HUES6 (cell line): ENCODE measurements around the gene FBP1.

Experiments
- H3K27ac ChIP-seq: 2 replicates; pipeline ENCODE4 v1.7.0; 2013; ENCODE audit warnings: low read depth, mild to moderate bottlenecking, low read length, inconsistent platforms
- H3K27me3 ChIP-seq: 2 replicates; pipeline ENCODE4 v1.6.1; 2013; ENCODE audit warnings: low read length; ENCODE audit not compliant: control insufficient read depth, insufficient read depth
- H3K36me3 ChIP-seq: 2 replicates; pipeline ENCODE4 v1.6.1; 2013; ENCODE audit warnings: low read length; ENCODE audit not compliant: control insufficient read depth, insufficient read depth
- H3K4me1 ChIP-seq: 2 replicates; pipeline ENCODE4 v1.6.1; 2013; ENCODE audit warnings: low read length; ENCODE audit not compliant: control insufficient read depth, insufficient read depth
- H3K4me3 ChIP-seq: 2 replicates; pipeline ENCODE4 v1.5.1; 2013; ENCODE audit warnings: low read depth, low read length
- H3K9ac ChIP-seq: one replicate; pipeline ENCODE4 v1.6.1; 2013; ENCODE audit warnings: mild to moderate bottlenecking, low read length
- H3K9me3 ChIP-seq: 2 replicates; pipeline ENCODE4 v1.6.1; 2013; ENCODE audit warnings: low read depth, low read length; ENCODE audit not compliant: control insufficient read depth, insufficient read depth

The FBP1 gene

GRCh38 chr9:94613003-94613402 is 26.3 kb downstream of the FBP1 start:
- Histone ChIP-seq H3K36me3 (no peaks in the 10 kb centered on the region), H3K4me3 (no peak overlapping the region), H3K9me3 (no peaks in the 10 kb centered on the region), H3K4me1 (peaks cover 7% of the 10 kb centered on the region; the same call in 1 of the 2 replicates), H3K27ac (no peak overlapping the region), H3K27me3 (no peaks in the 10 kb centered on the region), H3K9ac (no peak overlapping the region)

- no peak overlapping the region for H3K27ac ChIP-seq
- H3K9ac ChIP-seq, result no peak overlapping the region
- peaks cover 5% of the 10 kb centered on the region; the same call in 1 of the 2 replicates for H3K27me3 ChIP-seq
- peaks cover 14% of the 10 kb centered on the region; the same call in 1 of the 2 replicates for H3K4me1 ChIP-seq
- no peak overlapping the region for H3K4me3 ChIP-seq
- no peaks in the 10 kb centered on the region for H3K36me3 ChIP-seq
- H3K9me3 ChIP-seq, result no peaks in the 10 kb centered on the region
Observed at GRCh38 chr9:94612071-94612470, 27.2 kb downstream of the FBP1 start.

GRCh38 chr9:94611638-94612068 is 27.7 kb downstream of the FBP1 start:
- H3K4me3 ChIP-seq, result no peak overlapping the region
- H3K27me3 ChIP-seq, result peaks cover 5% of the 10 kb centered on the region; the same call in 1 of the 2 replicates
- H3K27ac ChIP-seq, result no peak overlapping the region
- no peaks in the 10 kb centered on the region for H3K9me3 ChIP-seq
- peaks cover 14% of the 10 kb centered on the region; the same call in 1 of the 2 replicates for H3K4me1 ChIP-seq
- no peak overlapping the region for H3K9ac ChIP-seq
- no peaks in the 10 kb centered on the region for H3K36me3 ChIP-seq

GRCh38 chr9:94610181-94610606 is 29.1 kb downstream of the FBP1 start:
- Histone ChIP-seq H3K27me3 (peaks cover 5% of the 10 kb centered on the region; the same call in 1 of the 2 replicates), H3K4me1 (peaks cover 14% of the 10 kb centered on the region; the same call in 1 of the 2 replicates), H3K27ac (no peak overlapping the region), H3K4me3 (no peak overlapping the region), H3K9ac (no peak overlapping the region), H3K36me3 (no peaks in the 10 kb centered on the region), H3K9me3 (no peaks in the 10 kb centered on the region)

DNA sequence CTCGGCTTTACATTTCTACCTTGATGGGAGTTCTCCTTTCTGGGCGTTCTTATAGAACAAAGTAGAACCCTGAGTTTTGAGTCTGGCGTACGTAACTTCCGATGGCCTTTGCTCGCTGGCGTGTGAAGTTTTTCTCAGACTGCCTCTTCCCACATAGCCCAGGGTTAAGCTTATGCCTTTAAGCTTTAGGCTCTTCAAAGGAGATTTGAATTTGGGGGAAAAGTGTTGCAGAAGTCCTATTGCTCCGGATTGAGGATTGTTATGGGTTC is 32.0 kb downstream of the FBP1 start:
- Histone ChIP-seq H3K36me3 (no peaks in the 10 kb centered on the region), H3K9ac (no peak overlapping the region), H3K9me3 (no peaks in the 10 kb centered on the region), H3K4me1 (peaks cover 14% of the 10 kb centered on the region; the same call in 1 of the 2 replicates), H3K27ac (no peak overlapping the region), H3K27me3 (peaks cover 5% of the 10 kb centered on the region; the same call in 1 of the 2 replicates), H3K4me3 (no peak overlapping the region)

GRCh38 chr9:94606646-94607422 is 32.5 kb downstream of the FBP1 start:
- peaks cover 14% of the 10 kb centered on the region; the same call in 1 of the 2 replicates for H3K4me1 ChIP-seq
- no peak overlapping the region for H3K27ac ChIP-seq
- H3K9ac ChIP-seq, result no peak overlapping the region
- H3K36me3 ChIP-seq, result no peaks in the 10 kb centered on the region
- H3K27me3 ChIP-seq, result peaks cover 5% of the 10 kb centered on the region; the same call in 1 of the 2 replicates
- H3K9me3 ChIP-seq, result no peaks in the 10 kb centered on the region
- no peak overlapping the region for H3K4me3 ChIP-seq

- Histone ChIP-seq H3K9me3 (no peaks in the 10 kb centered on the region), H3K4me1 (peaks cover 12% of the 10 kb centered on the region; the same call in 1 of the 2 replicates), H3K27me3 (peaks cover 5% of the 10 kb centered on the region; the same call in 1 of the 2 replicates), H3K4me3 (no peak overlapping the region), H3K9ac (no peak overlapping the region), H3K27ac (no peak overlapping the region), H3K36me3 (no peaks in the 10 kb centered on the region)
Observed at GRCh38 chr9:94603259-94604160, 35.8 kb downstream of the FBP1 start.

DNA sequence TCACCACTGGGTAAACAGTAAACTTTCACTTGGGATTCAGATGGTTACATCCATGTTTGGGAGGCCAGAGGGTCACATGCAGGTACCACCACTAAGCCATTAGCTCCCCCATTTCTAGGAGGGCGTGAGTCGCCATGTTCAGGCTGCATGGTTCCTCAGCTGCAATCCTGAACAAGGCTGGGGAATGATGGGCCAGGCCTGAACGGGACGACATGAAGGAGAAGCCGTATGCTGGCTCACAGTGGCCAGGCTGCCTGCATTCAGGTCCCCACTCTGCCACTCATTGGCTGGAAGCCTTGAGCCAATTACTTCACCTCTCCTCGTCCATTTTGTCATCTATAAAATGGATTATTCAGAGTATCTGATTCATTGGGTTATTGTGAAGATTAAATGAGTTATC is 36.7 kb downstream of the FBP1 start:
- H3K9me3 ChIP-seq, result no peaks in the 10 kb centered on the region
- H3K27ac ChIP-seq, result no peak overlapping the region
- peaks cover 6% of the 10 kb centered on the region; the same call in 1 of the 2 replicates for H3K4me1 ChIP-seq
- peaks cover 5% of the 10 kb centered on the region; the same call in 1 of the 2 replicates for H3K27me3 ChIP-seq
- H3K36me3 ChIP-seq, result no peaks in the 10 kb centered on the region
- H3K4me3 ChIP-seq, result no peak overlapping the region
- no peak overlapping the region for H3K9ac ChIP-seq

DNA sequence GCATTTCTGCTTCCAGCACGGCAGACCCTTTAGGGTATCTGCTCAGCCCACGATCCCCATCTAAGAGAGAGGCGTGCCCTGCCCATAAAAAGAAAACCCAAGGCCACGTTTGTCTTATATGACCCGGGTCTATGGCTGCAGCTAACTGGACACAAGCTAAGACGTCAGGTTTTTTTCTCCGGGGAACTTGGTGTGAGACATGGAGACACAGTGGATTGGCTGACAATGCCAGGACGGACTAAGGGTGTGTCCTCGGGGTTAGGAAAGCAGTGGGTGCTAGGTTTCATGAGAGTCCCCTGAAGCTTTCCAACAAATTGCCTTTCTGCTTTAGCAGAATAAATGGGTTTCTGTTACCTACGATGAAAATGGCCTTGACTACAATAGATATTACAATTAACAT is 38.6 kb downstream of the FBP1 start:
- Histone ChIP-seq H3K4me1 (no peaks in the 10 kb centered on the region), H3K27me3 (no peaks in the 10 kb centered on the region), H3K9ac (no peak overlapping the region), H3K9me3 (no peaks in the 10 kb centered on the region), H3K4me3 (no peak overlapping the region), H3K36me3 (no peaks in the 10 kb centered on the region), H3K27ac (no peak overlapping the region)

DNA sequence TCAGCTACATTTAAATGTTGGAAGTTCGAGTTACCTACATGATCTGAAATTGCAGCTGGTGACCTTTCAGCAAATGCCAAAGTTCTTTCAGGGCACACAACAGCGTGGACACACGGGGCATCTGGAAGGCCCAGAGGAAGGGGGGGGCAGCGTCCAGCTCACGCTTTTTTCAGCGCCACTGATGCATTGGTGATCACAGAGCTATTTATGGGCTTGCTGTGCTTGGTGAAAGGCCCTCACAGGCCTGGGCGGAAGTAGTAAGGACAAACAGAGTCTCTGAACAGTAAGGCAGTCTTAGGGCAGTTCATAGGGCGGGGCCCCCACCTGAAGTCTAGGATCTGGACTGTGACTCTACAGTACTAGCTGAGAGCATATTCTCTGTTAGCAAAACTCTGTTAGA is 39.1 kb downstream of the FBP1 start:
- no peaks in the 10 kb centered on the region for H3K27me3 ChIP-seq
- H3K9me3 ChIP-seq, result no peaks in the 10 kb centered on the region
- H3K9ac ChIP-seq, result no peak overlapping the region
- no peaks in the 10 kb centered on the region for H3K4me1 ChIP-seq
- no peaks in the 10 kb centered on the region for H3K36me3 ChIP-seq
- no peak overlapping the region for H3K27ac ChIP-seq
- H3K4me3 ChIP-seq, result no peak overlapping the region

GRCh38 chr9:94599102-94599501 is 40.2 kb downstream of the FBP1 start:
- Histone ChIP-seq H3K4me1 (no peaks in the 10 kb centered on the region), H3K27me3 (no peaks in the 10 kb centered on the region), H3K9ac (no peak overlapping the region), H3K9me3 (no peaks in the 10 kb centered on the region), H3K27ac (no peak overlapping the region), H3K4me3 (no peak overlapping the region), H3K36me3 (no peaks in the 10 kb centered on the region)
